Measurements from ENCODE around the gene SNX14. TPM values are rescaled to one million over a fixed set of nuclear protein-coding genes. Genes with fewer than 3 reads are reported as not detected.

The SNX14 gene
- total and polyA plus RNA-seq, 2 donors (not counting 3 experiments of a cell fraction or from before 2014, with no cell fraction given), result 41.3 to 74.3 TPM

- FAIRE-seq (no peak), DNase-seq (ENCODE audit: low read depth, low spot score) (no peak)
- Histone ChIP-seq H3K36me3 (ENCODE audit: control insufficient read depth in 2 of 2, extremely low read depth in 1 of 2, insufficient read depth in 2 of 2, low read length in 2 of 2) (peaks cover 0 to 4% of the 10 kb centered on the region in 2 experiments), H3K27ac (ENCODE audit: insufficient read depth, low read depth, low read length) (peak overlapping the region; percentile 100), H3K79me2 (ENCODE audit: control insufficient read depth, insufficient read depth, low read length) (peaks cover 16% of the 10 kb centered on the region), H3K4me2 (ENCODE audit: insufficient read depth, low read length) (peak overlapping the region; percentile 79), H2AFZ (ENCODE audit: low read depth, low read length) (no peak overlapping the region), H3K9me3 (replicated peaks; ENCODE audit: control insufficient read depth, insufficient read depth, low read length) (no peaks in the 10 kb centered on the region), H3K9me1 (replicated peaks; ENCODE audit: control insufficient read depth, extremely low read depth, insufficient read depth, low read length) (no peaks in the 10 kb centered on the region), H3K9ac (replicated peaks; ENCODE audit: extremely low read depth, insufficient read depth, low read length) (peak overlapping the region; percentile 96), H3K4me1 (ENCODE audit: control insufficient read depth, extremely low read depth, insufficient read depth, low read length) (peaks cover 77% of the 10 kb centered on the region), H3K27me3 (ENCODE audit: control insufficient read depth in 2 of 2, insufficient read depth in 2 of 2, low read length in 2 of 2) (no peaks in the 10 kb centered on the region), H3K4me3 (replicated peaks in 1 of 3; ENCODE audit: insufficient read depth in 1 of 3, low read depth in 1 of 3, low read length in 3 of 3) (peak overlapping the region in 1 of 3 experiments; percentile 10), H4K20me1 (replicated peaks; ENCODE audit: control insufficient read depth, extremely low read depth, insufficient read depth, low read length) (no peaks in the 10 kb centered on the region)
- POLR2A ChIA-PET, result interaction anchor here (1.1 to 3.0 kb wide), 7 partner anchors 13 to 215 kb away, joined by 3 to 34 read pairs (median 7); partner anchors contain the start of gene NT5E
- dilution Hi-C loops (cut with MboI; ENCODE audit: extremely low pct_ligation_motif_present, low sequenced_read_pairs) (loop anchor here (25.0 kb wide), 1 partner anchor 101 kb away; no protein-coding TSS in a partner anchor), intact Hi-C loops (cut with micrococcal nuclease) (loop anchor here (1.0 to 10.0 kb wide), 10 partner anchors 13 to 819 kb away; partner anchors contain the start of genes NT5E, SNX14 and TBX18)
- no peak for TF ChIP-seq MAX (IDR thresholded peaks at IDR 0.05; ENCODE audit: insufficient read depth, insufficient read length)
- no peak for TF ChIP-seq POLR2AphosphoS5 (IDR thresholded peaks at IDR 0.05; ENCODE audit: insufficient read depth, low read depth, low read length)
- TF ChIP-seq MYC (IDR thresholded peaks at IDR 0.05; ENCODE audit: low read depth, low read length), result no peak
- TF ChIP-seq POLR2A (IDR thresholded peaks at IDR 0.05; ENCODE audit: low read depth, low read length), result no peak
- TF ChIP-seq CTCF (IDR thresholded peaks at IDR 0.05; ENCODE audit: extremely low read depth in 1 of 2, insufficient read depth in 1 of 2, low read depth in 1 of 2, low read length in 2 of 2), result no peak
- no peak for TF ChIP-seq EZH2 (IDR thresholded peaks at IDR 0.05; ENCODE audit: borderline replicate concordance, low read depth, low read length, severe bottlenecking)
- no peak for TF ChIP-seq FOS (IDR thresholded peaks at IDR 0.05; ENCODE audit: borderline replicate concordance, insufficient read depth, low read length)
- no peak for TF ChIP-seq JUN (IDR thresholded peaks at IDR 0.05; ENCODE audit: borderline replicate concordance, insufficient read depth, insufficient read length, low read depth)
- no peak for TF ChIP-seq GATA2 (IDR thresholded peaks at IDR 0.05; ENCODE audit: insufficient read depth, insufficient read length, low read depth, low read length)
- CTCF ChIA-PET, result interaction anchor here (1.1 to 22.7 kb wide), 8 partner anchors 13 to 109 kb away, joined by 3 to 541 read pairs (median 11); partner anchors contain the start of gene NT5E
- no TSS peak for BruUV-seq (replicated peaks)
Observed at GRCh38 chr6:85463621-85464259, 129.9 kb downstream of the SNX14 start.

Measured in endothelial cell of umbilical vein (primary cell).